Activated T-helper 1 cell treated with anti-CD3 and anti-CD28 coated beads, Interleukin-12 subunit alpha, Interleukin-12 subunit beta, Interleukin-2, Interleukin-4 antibody, amounts not matched to agents 30 ng/mL and 10 ng/mL and 1 ng/mL, durations not matched to agents 14 hours and 24 hours and 36 hours (primary cell): ENCODE measurements around the gene JADE1. TPM values are rescaled to one million over a fixed set of nuclear protein-coding genes. Genes with fewer than 3 reads are reported as not detected.

Source experiments
- DNase-seq: peaks from one replicate; pipeline ENCODE4 v3.0.0; 2021; ENCODE audit warnings: low spot score
- H3K27ac Mint-ChIP-seq: one replicate; pipeline ENCODE4 v1.8.0; 2021; ENCODE audit warnings: mild to moderate bottlenecking, mixed read lengths
- H3K27me3 Mint-ChIP-seq: one replicate; pipeline ENCODE4 v1.8.0; 2022; ENCODE audit warnings: mild to moderate bottlenecking, moderate library complexity, mixed read lengths; ENCODE audit not compliant: insufficient read depth
- H3K36me3 Mint-ChIP-seq: one replicate; pipeline ENCODE4 v1.8.0; 2021; ENCODE audit warnings: low read depth, mixed read lengths
- H3K4me1 Mint-ChIP-seq: one replicate; pipeline ENCODE4 v1.8.0; 2021; ENCODE audit warnings: low read depth, mixed read lengths
- H3K4me3 Mint-ChIP-seq: one replicate; pipeline ENCODE4 v1.8.0; 2021; ENCODE audit warnings: mild to moderate bottlenecking, moderate library complexity, mixed read lengths
- H3K9me3 Mint-ChIP-seq: one replicate; pipeline ENCODE4 v1.8.0; 2021; ENCODE audit warnings: mixed read lengths
- intact Hi-C: fragments of 100-400 bp; cut with micrococcal nuclease; formaldehyde crosslinking; loops from one replicate; pipeline ENCODE4 v1.15.1; 2024
- total RNA-seq: library from RNA; stranded (reverse); gene quantifications from 2 replicates; pipeline ENCODE4 v1.2.3, GENCODE V29; 2022

Gene JADE1
- total RNA-seq, 1 donor from 2014 or later, result 42.4 TPM

DNA sequence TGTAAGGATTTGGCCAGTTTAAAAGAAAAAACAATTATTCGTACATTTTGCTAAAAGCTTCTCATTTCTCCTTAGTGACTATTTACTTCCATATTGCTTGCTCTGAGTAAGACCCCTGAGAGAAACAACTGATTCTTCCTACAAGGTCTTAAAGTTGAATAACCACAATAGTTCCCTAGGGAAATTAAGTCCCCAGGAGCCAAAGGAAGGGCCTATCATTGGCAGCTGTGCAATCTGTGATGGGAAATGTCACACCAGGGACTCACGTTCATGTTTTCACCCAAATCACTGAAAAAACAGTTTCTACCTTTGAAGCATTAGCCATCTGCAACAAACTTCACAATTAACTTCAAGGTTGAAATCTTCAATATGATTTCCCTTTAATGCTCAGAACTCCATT lies 66.7 kb downstream of the JADE1 start:
- H3K9me3 Mint-ChIP-seq, result no peaks in the 10 kb centered on the region
- intact Hi-C loops, result no loop called here
- no peaks in the 10 kb centered on the region for H3K4me1 Mint-ChIP-seq
- H3K36me3 Mint-ChIP-seq, result peaks cover 30% of the 10 kb centered on the region
- H3K27me3 Mint-ChIP-seq, result no peaks in the 10 kb centered on the region
- H3K27ac Mint-ChIP-seq, result no peak overlapping the region
- no peak overlapping the region for H3K4me3 Mint-ChIP-seq
- DNase-seq, result no peak

DNA sequence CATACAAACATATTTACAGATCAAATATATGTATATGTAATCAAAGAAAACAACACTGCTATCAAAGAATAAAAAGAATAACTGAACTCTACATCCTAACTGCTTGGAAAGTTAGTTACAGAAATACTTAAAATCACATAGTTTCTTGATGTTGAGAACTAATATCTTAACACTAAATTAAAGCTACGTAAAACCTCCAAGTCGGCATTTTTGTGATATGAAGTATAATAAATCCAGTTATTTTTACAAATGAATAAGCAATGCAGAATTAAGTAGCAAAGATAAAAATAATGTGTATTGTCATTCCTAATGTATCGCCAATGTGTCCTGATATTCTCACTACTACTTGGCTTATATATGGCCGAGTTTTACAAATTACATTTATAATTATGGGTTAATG lies 68.4 kb downstream of the JADE1 start:
- Mint-ChIP-seq H3K36me3 (peaks cover 19% of the 10 kb centered on the region), H3K27ac (no peak overlapping the region), H3K27me3 (no peaks in the 10 kb centered on the region), H3K9me3 (no peaks in the 10 kb centered on the region), H3K4me3 (no peak overlapping the region), H3K4me1 (no peaks in the 10 kb centered on the region)
- intact Hi-C loops, result no loop called here
- DNase-seq, result no peak

DNA sequence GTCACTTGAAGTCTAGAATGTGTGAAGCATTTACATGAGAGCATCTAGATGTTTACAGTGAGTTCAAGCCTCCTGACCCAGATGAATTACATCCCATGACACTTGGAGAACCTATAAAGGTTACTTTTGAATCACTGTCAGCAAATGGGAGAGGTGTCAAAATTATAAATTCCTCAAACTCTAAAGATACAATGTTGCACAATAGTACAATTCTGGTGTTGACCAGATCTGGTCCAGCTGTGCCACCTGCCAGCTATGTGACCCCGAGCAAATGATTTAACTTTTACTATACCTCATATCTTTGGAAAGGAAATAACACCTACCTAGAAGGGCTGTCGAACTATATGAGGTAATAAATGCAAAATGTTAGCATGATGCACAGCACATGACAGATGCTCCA lies 69.8 kb downstream of the JADE1 start:
- Mint-ChIP-seq H3K27ac (no peak overlapping the region), H3K27me3 (no peaks in the 10 kb centered on the region), H3K4me3 (no peak overlapping the region), H3K9me3 (no peaks in the 10 kb centered on the region), H3K36me3 (peaks cover 16% of the 10 kb centered on the region), H3K4me1 (peaks cover 3% of the 10 kb centered on the region)
- no peak for DNase-seq
- intact Hi-C loops, result no loop called here

DNA sequence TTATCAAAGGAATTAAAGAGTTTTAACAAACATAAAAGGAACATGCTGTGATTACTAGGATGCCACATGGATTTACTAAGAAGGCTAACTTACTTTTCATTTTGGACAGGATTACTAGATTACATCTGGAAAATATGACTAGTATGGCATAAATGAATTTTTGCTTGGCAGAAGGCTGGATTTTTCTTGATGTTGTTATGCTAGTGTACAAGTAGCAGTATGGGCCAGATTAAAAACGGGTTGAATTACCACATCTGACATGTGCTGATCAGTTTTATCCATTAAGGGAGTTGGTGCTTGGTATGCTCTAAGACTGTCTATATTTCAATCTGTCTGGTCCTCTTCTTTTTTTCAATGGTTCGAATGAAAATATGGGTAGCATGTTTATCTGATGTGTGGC lies 70.5 kb downstream of the JADE1 start:
- Mint-ChIP-seq H3K27me3 (no peaks in the 10 kb centered on the region), H3K9me3 (no peaks in the 10 kb centered on the region), H3K36me3 (peaks cover 16% of the 10 kb centered on the region), H3K4me1 (peaks cover 6% of the 10 kb centered on the region), H3K4me3 (no peak overlapping the region), H3K27ac (no peak overlapping the region)
- no peak for DNase-seq
- intact Hi-C loops, result no loop called here

DNA sequence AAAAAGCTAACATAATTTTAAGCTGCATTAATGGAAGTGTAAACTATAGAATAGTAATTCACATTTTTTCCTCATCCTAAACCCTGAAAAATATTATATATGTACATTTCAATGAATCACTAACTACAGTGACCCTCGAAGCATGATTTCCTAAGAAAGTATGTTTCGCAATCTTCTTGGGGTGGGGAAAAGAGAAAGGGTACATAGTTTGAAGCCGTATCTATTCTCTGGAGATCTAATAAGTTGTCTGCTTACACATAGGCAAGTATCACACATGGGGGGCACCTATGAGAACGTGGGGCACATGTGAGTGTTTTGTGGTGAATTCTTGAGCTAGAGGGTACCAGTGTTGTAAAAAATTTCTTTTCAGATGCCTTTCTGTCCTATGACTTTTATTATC lies 71.2 kb downstream of the JADE1 start:
- Mint-ChIP-seq H3K27me3 (no peaks in the 10 kb centered on the region), H3K9me3 (no peaks in the 10 kb centered on the region), H3K4me1 (peaks cover 6% of the 10 kb centered on the region), H3K27ac (no peak overlapping the region), H3K4me3 (no peak overlapping the region), H3K36me3 (peaks cover 16% of the 10 kb centered on the region)
- DNase-seq, result no peak
- intact Hi-C loops, result no loop called here

DNA sequence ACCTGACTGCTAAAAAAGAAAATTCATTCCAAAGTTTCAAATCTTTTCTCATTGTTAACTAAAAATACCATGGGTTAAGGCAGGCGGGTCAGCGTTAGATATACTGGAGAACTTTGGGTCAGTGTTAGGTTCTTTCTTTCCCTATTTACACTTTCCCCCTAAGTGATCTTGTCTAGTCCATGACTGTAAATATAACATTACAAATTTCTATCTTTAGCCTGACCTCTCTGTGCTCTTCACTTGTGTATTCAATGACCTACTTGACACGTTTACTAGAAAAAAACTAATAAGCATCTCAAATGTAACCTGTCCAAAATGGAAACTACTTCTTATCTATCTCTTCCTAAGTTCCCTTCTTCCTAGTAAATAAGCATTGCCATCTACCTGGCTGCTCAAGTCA lies 95.3 kb downstream of the JADE1 start:
- Mint-ChIP-seq H3K27me3 (no peaks in the 10 kb centered on the region), H3K9me3 (no peaks in the 10 kb centered on the region)

DNA sequence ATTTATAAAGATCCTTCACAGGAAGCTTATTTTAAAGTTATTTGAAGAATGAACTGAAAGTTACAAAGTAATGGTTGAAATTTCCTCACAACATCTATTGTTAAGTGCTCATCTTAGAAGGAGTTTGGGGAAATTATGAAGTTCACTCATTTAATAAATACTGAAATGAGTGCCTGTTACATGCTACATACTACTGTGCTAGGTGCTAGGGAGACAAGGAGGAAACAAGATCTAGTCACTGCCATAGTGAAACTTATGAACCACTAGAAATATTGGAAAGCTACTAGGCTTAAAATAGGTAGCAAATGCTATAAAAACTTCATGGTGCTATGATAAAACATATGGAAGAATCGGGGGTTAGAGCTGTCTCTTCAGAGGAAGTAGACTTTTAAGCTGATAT lies 97.1 kb downstream of the JADE1 start:
- Mint-ChIP-seq H3K27ac (no peak overlapping the region), H3K36me3 (peaks cover 4% of the 10 kb centered on the region), H3K9me3 (no peaks in the 10 kb centered on the region), H3K4me3 (no peak overlapping the region), H3K4me1 (peaks cover 6% of the 10 kb centered on the region), H3K27me3 (no peaks in the 10 kb centered on the region)
- no peak for DNase-seq
- intact Hi-C loops, result no loop called here

More for the DNA sequence above, 95.3 kb downstream of the JADE1 start:
- Mint-ChIP-seq H3K36me3 (peaks cover 4% of the 10 kb centered on the region), H3K4me1 (peaks cover 6% of the 10 kb centered on the region), H3K27ac (no peak overlapping the region), H3K4me3 (no peak overlapping the region)
- no peak for DNase-seq
- intact Hi-C loops, result no loop called here

DNA sequence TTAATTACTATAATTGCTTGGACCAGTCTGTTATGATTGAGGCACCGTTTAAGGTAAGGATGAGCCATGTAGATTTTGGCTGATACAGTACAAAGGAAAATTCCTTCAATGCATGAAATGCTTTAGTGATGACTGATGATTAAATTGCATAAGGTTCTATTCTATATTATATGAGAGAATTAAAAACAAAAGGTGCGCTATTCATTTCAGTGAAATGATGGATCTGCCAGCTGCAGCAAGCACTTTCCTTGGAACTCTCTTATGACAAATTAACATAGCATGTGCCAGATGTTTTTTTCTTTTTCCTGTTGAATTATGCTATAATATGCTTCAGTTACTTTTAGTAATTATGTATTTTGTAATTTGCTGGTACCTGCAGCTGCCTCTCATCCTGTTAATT lies 98.5 kb downstream of the JADE1 start:
- H3K36me3 Mint-ChIP-seq, result peaks cover 2% of the 10 kb centered on the region
- no peaks in the 10 kb centered on the region for H3K27me3 Mint-ChIP-seq
- intact Hi-C loops, result no loop called here
- H3K27ac Mint-ChIP-seq, result no peak overlapping the region
- no peak overlapping the region for H3K4me3 Mint-ChIP-seq
- no peaks in the 10 kb centered on the region for H3K9me3 Mint-ChIP-seq
- no peak for DNase-seq
- H3K4me1 Mint-ChIP-seq, result peaks cover 8% of the 10 kb centered on the region

DNA sequence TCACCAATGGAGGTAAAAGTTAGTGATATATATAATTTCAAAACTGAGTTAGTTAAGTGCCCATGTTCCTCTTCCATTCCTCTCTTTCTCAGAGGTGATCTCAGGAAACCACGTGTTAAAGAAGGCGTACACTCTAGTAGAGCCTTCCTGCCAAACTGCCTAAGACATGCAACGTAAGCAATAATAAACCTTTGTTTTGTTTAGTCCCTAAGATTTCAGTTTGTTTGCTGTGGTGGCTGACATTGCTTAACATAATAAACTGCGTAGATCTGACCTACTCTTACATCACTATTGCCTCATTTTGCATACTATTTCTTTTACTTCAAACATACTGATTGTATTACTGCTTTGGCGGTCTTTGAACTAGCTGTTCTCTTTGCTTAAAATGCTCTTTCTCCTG lies 99.2 kb downstream of the JADE1 start:
- Mint-ChIP-seq H3K27me3 (no peaks in the 10 kb centered on the region), H3K27ac (no peak overlapping the region), H3K4me1 (peaks cover 14% of the 10 kb centered on the region), H3K9me3 (no peaks in the 10 kb centered on the region), H3K36me3 (peaks cover 2% of the 10 kb centered on the region), H3K4me3 (no peak overlapping the region)
- intact Hi-C loops, result no loop called here
- no peak for DNase-seq

DNA sequence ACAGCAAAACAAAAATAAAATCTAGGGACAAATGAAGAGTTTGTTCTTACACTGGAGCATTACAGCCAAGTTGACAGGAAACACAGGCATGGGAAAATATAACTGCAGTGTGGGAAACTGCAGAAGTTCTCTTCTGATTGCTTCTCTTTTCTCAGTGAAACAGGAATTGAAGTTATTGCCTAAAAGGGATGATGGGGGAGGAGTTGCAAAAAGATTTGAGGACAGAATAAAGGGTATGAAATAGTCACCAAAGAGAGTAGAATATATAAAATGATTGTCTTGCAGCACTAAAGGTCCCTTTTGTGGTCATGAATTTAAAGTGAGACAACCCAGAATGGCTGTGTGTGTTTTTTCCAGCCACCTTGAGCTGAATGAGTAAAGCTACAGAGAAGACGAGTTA lies 103.7 kb downstream of the JADE1 start:
- no peak overlapping the region for H3K27ac Mint-ChIP-seq
- H3K4me1 Mint-ChIP-seq, result peaks cover 28% of the 10 kb centered on the region
- intact Hi-C loops, result no loop called here
- H3K27me3 Mint-ChIP-seq, result no peaks in the 10 kb centered on the region
- H3K4me3 Mint-ChIP-seq, result no peak overlapping the region
- H3K36me3 Mint-ChIP-seq, result peaks cover 2% of the 10 kb centered on the region
- DNase-seq, result no peak
- H3K9me3 Mint-ChIP-seq, result no peaks in the 10 kb centered on the region

DNA sequence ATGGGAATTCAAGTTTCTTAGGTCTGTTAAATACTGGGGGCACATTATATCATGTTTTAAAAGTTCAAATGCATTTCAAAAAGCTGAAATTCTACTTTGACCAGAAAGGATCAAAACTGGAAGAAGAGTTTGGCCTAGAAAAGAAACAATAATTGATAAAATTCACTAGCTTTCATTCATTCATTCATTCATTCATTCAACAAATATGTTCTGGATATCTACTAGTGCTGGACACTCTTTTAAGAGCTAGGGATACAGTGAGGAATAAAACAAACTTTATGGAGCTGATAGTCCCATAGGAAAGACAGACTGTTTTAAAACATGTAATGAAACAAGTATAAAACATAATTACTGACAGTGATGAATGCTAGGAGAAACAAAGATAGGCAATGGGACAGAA lies 106.0 kb downstream of the JADE1 start:
- no peaks in the 10 kb centered on the region for H3K9me3 Mint-ChIP-seq
- H3K36me3 Mint-ChIP-seq, result peaks cover 4% of the 10 kb centered on the region
- no peak for DNase-seq
- H3K4me1 Mint-ChIP-seq, result peaks cover 35% of the 10 kb centered on the region
- no peak overlapping the region for H3K4me3 Mint-ChIP-seq
- H3K27me3 Mint-ChIP-seq, result no peaks in the 10 kb centered on the region
- intact Hi-C loops, result no loop called here
- H3K27ac Mint-ChIP-seq, result no peak overlapping the region

DNA sequence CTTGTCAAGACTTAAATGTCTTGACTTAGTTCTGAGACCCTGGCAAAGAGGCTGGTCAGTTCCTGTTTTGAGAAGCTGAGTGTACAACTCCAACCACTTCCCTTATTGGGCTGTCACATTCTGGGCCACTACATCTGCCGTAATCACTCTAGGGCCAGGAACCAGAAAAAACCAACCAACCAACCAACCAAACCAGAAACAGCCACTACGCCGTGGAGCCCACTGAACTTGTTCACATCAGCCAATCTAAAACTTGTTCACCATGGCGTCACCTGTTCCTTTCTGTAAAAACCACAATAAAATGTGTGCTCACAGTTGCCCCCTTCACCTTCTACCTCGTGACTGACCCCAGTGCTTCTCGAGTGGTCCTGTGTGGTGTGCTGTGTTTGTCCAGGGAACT lies 107.3 kb downstream of the JADE1 start:
- DNase-seq, result no peak
- H3K4me1 Mint-ChIP-seq, result peaks cover 40% of the 10 kb centered on the region
- no peaks in the 10 kb centered on the region for H3K27me3 Mint-ChIP-seq
- H3K9me3 Mint-ChIP-seq, result no peaks in the 10 kb centered on the region
- no peak overlapping the region for H3K27ac Mint-ChIP-seq
- peaks cover 6% of the 10 kb centered on the region for H3K36me3 Mint-ChIP-seq
- intact Hi-C loops, result no loop called here
- H3K4me3 Mint-ChIP-seq, result no peak overlapping the region

DNA sequence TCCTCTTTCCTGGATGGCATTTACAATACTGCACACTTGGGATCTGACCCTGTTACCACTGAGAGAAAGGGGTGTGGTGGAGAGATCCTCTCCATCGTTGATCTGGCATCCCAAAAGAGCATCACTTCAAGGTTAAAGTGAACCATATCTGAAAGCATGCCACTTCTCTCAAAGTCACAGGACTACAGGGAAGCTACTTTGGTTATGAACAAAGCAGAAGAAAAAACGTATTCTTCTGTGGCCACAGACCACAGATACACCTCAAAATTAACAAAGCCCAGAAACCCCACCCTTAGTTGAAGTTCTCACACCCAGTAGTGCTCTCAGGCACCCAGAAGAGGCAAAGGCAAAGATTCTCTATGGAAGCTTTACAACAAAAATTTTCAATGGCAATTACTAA lies 108.3 kb downstream of the JADE1 start:
- intact Hi-C loops, result no loop called here
- H3K27ac Mint-ChIP-seq, result no peak overlapping the region
- no peaks in the 10 kb centered on the region for H3K27me3 Mint-ChIP-seq
- H3K9me3 Mint-ChIP-seq, result no peaks in the 10 kb centered on the region
- H3K4me3 Mint-ChIP-seq, result peak overlapping the region; percentile 16
- peaks cover 40% of the 10 kb centered on the region for H3K4me1 Mint-ChIP-seq
- H3K36me3 Mint-ChIP-seq, result peaks cover 9% of the 10 kb centered on the region
- DNase-seq, result peak; percentile 24

DNA sequence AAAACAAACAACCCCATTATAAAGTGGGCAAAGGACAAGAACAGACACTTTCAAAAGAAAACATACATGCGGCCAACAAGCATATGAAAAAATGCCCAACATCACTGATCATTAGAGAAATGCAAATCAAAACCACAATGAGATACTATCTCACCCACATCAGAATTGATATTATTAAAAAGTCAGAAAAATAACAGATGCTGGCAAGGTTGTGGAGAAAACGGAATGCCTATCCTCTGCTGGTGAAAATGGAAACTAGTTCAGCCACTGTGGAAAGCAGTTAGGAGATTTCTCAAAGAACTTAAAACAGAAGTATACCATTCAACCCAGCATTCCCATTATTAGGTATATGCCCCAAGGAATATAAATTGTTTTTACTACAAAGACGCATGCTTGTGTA lies 112.5 kb downstream of the JADE1 start:
- H3K36me3 Mint-ChIP-seq, result peaks cover 19% of the 10 kb centered on the region
- intact Hi-C loops, result no loop called here
- H3K4me1 Mint-ChIP-seq, result peaks cover 31% of the 10 kb centered on the region
- H3K4me3 Mint-ChIP-seq, result no peak overlapping the region
- H3K27me3 Mint-ChIP-seq, result no peaks in the 10 kb centered on the region
- peaks cover 12% of the 10 kb centered on the region for H3K9me3 Mint-ChIP-seq
- H3K27ac Mint-ChIP-seq, result no peak overlapping the region
- no peak for DNase-seq
